ENCODE data around the gene MPZL2.

Gene MPZL2

GRCh38 chr11:118224511-118225188, 39.4 kb downstream of the MPZL2 start, which contains the start of gene JAML:
Gene JAML (minus strand): TSS chr11:118225011. CDS start chr11:118214866, 10,145 bp downstream.
- in situ Hi-C loops (cut with HindIII; ENCODE audit: low sequenced_read_pairs), result no loop called here

- in situ Hi-C loops (cut with HindIII; ENCODE audit: low sequenced_read_pairs), result no loop called here
These were observed 40.1 kb downstream of the MPZL2 start for GRCh38 chr11:118223992-118224391.

GRCh38 chr11:118223570-118223969, 40.5 kb downstream of the MPZL2 start:
- in situ Hi-C loops (cut with HindIII; ENCODE audit: low sequenced_read_pairs), result no loop called here

GRCh38 chr11:118222437-118222836, 41.7 kb downstream of the MPZL2 start:
- in situ Hi-C loops (cut with HindIII; ENCODE audit: low sequenced_read_pairs), result no loop called here

GRCh38 chr11:118221419-118221818, 42.7 kb downstream of the MPZL2 start:
- in situ Hi-C loops (cut with HindIII; ENCODE audit: low sequenced_read_pairs), result no loop called here

- in situ Hi-C loops (cut with HindIII; ENCODE audit: low sequenced_read_pairs), result no loop called here
These were observed 44.4 kb downstream of the MPZL2 start for GRCh38 chr11:118219732-118220131.

GRCh38 chr11:118219244-118219643, 44.9 kb downstream of the MPZL2 start:
- in situ Hi-C loops (cut with HindIII; ENCODE audit: low sequenced_read_pairs), result no loop called here

DNA sequence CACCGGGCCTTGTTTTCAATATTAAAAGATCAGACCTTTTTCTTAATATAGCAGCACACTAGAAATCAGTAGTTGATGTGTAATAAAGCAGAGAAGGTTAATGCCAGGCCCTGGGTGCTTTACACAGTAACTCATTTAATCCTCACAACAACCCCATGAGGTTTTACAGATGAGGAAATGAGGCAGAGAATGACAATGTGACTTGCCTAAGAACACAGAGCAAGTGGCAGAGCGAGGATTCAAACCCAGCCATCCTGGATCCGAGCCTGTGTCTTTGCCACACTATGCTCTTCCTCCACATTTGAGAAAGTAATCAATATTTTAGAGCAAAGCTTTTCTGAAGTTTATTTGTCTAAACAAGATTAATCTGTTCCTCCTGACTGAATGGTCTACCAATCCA, 46.5 kb downstream of the MPZL2 start:
- in situ Hi-C loops (cut with HindIII; ENCODE audit: low sequenced_read_pairs), result no loop called here

GRCh38 chr11:118216621-118217481, 47.2 kb downstream of the MPZL2 start:
- in situ Hi-C loops (cut with HindIII; ENCODE audit: low sequenced_read_pairs), result no loop called here

- in situ Hi-C loops (cut with HindIII; ENCODE audit: low sequenced_read_pairs), result no loop called here
These were observed 48.3 kb downstream of the MPZL2 start for GRCh38 chr11:118215765-118216164.

- in situ Hi-C loops (cut with HindIII; ENCODE audit: low sequenced_read_pairs), result no loop called here
These were observed 48.8 kb downstream of the MPZL2 start for GRCh38 chr11:118215262-118215661.

DNA sequence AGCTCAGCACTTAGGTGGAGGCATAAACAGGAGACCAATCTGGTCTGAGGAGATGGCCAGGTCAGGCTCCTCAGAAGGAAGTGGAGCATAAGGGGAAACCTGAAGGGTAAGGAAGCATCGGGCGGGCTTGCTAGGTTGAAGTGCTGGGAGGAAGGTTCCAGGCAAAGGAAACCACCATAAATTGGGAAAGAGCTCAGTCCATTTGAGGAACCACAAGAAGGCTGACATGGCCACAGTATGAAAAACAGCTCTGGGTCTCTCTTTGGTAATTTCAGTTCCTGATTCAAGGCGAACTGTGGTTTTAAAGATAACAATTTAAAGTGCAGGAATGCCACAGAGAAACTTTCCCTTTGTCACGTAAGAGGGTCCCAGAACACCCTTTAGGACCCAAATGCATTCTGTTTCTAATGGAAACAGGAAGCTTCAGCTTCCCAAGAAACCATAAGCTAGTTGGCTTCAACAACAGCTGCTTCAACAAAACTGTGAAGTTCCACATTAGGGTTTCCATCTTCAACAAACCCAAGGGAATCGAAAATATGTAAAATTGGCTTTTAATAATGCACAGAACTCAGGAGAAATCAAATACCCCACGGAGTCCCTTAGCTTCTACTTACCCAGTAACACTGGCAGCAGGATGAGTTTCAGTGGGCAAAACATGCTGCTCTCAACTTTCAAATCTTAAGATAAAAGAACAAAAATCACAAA, 49.7 kb downstream of the MPZL2 start:
- in situ Hi-C loops (cut with HindIII; ENCODE audit: low sequenced_read_pairs), result no loop called here

- in situ Hi-C loops (cut with HindIII; ENCODE audit: low sequenced_read_pairs), result no loop called here
These were observed 50.3 kb downstream of the MPZL2 start for GRCh38 chr11:118213781-118214180.

- in situ Hi-C loops (cut with HindIII; ENCODE audit: low sequenced_read_pairs), result no loop called here
These were observed 50.9 kb downstream of the MPZL2 start for GRCh38 chr11:118213201-118213600.

DNA sequence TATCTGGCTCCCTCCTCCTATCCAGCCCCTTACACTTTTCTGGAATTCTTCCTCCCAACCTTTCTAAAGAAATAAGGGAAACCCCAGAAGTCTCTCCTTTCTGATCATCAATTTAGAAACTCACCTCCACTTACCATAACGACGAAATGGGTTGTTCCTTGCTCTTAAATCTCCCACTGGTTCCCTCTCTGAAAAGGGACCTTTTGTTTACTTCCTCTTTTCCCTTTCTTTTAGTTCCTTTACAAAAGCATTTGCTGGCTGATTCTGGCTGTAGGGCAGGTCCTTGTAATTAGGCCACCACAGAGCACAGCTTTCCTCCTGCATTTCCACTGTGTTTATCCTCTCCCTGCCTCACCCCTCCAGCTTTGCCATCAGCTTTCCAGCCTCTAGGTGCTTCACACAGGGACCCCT, 51.3 kb downstream of the MPZL2 start:
- in situ Hi-C loops (cut with HindIII; ENCODE audit: low sequenced_read_pairs), result no loop called here

DNA sequence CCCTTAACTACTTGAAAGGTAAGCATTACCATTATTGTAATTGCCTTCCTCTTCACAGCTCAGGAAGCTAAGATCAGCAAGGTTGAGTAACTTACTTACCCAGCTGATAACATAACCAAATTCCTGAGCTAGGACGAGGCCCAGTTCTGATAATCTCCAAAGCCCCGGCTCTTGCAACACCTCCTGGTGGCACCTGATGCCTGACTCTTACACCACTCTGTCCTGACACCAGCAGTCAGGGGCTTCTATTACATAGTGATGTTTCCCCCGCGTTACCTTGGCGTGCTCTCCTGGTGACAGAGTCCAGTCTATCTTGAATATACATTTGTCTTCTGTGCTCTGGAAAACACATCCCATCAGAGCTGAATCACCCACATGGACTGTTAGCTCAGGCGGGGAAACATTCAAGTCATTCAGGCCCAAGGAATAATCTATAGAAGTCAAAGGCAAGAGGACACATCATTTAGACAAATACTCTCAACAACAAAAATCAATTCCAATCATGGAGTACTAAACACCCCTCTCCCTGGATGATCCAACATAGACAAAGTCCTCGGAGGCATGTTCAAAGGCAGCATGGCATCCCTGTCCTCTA, 51.9 kb downstream of the MPZL2 start:
- in situ Hi-C loops (cut with HindIII; ENCODE audit: low sequenced_read_pairs), result no loop called here

GRCh38 chr11:118211006-118211405, 53.1 kb downstream of the MPZL2 start:
- in situ Hi-C loops (cut with HindIII; ENCODE audit: low sequenced_read_pairs), result no loop called here

GRCh38 chr11:118210323-118210722, 53.8 kb downstream of the MPZL2 start:
- in situ Hi-C loops (cut with HindIII; ENCODE audit: low sequenced_read_pairs), result no loop called here

GRCh38 chr11:118209033-118209432, 55.1 kb downstream of the MPZL2 start:
- in situ Hi-C loops (cut with HindIII; ENCODE audit: low sequenced_read_pairs), result no loop called here

DNA sequence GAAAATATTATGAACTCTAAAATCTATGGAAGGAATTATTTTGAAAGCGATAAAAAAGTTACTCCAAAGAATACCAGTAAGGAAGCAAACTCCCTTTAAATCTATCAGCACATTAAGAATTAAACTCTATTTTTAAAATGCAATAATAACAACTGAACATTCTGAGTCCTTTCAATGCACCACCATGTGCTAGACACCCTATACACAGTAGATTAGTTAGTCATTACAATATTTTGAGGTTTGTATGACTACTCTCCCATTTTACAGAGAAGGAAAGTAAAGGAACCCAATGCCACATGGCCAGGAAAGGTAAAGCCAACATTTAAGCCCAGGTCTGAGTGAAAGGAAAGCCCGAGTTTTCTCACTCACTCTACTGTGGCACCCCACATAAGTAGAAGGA, 57.0 kb downstream of the MPZL2 start:
- in situ Hi-C loops (cut with HindIII; ENCODE audit: low sequenced_read_pairs), result no loop called here

DNA sequence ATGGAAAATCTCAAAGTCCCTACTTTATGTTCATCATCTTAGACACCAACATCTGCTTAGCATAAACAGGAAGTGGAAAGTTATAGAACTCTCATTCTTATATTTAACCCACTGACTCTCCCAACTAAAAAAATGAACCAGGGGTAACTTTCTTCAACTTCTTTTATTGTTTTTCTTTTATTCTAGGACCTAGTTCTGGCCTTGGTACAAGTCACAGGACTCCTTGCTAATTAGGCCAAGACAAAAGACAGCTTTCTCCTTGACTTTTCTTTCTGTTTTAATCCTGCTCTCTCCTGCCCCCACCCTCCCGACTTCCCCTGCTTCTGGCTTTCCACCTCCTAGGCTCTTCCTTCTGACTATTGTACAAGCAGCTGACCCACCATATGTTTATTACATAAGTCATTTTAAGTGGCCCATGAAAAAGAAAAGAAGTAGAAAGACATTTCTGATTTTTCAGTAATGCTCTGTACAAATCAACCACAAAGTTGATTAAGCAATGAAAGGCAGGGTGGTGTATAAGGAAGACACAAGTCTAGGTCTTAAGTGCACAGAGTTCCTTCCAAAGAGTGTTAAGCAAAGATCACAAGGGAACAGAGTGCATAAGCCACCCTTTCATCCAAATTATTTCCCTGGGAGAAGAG, 57.6 kb downstream of the MPZL2 start:
- in situ Hi-C loops (cut with HindIII; ENCODE audit: low sequenced_read_pairs), result no loop called here
